Epithelial cell of umbilical artery (primary cell): ENCODE data around the gene KLHL9. TPM values are rescaled to one million over a fixed set of nuclear protein-coding genes. Genes with fewer than 3 reads are reported as not detected.

ENCODE experiments used
- total RNA-seq: library from RNA; depleted of rRNA; stranded (reverse); fragments of >200 nt; gene quantifications from 2 replicates; pipeline ENCODE4 v1.2.3, GENCODE V29; 2014

KLHL9 gene, protein sequence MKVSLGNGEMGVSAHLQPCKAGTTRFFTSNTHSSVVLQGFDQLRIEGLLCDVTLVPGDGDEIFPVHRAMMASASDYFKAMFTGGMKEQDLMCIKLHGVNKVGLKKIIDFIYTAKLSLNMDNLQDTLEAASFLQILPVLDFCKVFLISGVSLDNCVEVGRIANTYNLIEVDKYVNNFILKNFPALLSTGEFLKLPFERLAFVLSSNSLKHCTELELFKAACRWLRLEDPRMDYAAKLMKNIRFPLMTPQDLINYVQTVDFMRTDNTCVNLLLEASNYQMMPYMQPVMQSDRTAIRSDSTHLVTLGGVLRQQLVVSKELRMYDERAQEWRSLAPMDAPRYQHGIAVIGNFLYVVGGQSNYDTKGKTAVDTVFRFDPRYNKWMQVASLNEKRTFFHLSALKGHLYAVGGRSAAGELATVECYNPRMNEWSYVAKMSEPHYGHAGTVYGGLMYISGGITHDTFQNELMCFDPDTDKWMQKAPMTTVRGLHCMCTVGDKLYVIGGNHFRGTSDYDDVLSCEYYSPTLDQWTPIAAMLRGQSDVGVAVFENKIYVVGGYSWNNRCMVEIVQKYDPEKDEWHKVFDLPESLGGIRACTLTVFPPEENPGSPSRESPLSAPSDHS
- total RNA-seq, result 37.7 and 38.8 TPM in 2 replicates

DNA sequence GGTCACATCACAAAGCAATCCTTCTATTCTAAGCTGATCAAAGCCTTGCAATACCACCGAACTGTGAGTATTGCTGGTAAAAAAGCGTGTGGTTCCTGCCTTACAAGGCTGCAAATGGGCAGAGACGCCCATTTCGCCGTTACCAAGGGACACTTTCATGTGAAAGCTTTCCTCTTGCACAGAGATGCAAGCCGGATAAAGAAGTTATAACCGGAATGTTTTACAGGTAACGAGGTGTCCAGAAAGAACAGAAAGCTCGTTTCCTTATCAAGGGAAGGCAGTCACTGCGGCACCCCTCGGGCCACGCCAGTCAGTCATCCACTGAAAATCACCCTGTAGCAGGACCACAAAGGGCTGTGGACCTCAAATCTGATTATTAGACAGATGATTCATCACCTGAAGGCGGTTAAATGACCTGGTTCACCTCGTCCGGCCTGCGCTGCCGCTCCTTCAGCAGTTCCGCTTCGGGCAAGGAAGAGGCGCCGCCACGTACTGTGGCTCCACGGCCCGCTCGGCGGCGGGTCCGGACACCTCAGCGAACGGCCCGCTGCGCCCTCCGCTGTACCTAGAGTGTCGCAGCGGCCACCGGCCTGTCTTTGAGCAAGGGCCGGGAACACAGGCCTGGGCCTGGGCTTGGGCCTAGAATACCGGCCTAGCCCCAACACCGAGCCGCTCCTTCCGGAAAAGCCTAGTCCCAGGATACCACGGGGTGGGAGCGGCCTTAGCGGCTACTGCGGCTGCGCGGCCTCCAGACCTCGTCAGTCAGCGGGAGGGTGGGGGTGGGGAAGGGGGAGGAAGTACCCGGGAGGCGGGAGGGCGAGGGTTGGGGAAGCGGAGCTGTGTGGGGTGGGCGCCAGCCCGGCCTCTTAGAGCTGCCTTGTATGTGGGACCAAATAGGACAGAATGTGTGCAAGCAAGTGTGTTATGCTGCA lies at the start of gene KLHL9:
TSS of gene KLHL9 (minus strand) at position 704 of the 932 bp plus-strand sequence. CDS start at position 159, 545 bp downstream.

GRCh38 chr9:21367957-21368356 lies 32.8 kb upstream of the KLHL9 start, which contains the start of gene IFNA13:
TSS of gene IFNA13 (minus strand) at chr9:21368057. CDS start at chr9:21368010, 47 bp downstream.

DNA sequence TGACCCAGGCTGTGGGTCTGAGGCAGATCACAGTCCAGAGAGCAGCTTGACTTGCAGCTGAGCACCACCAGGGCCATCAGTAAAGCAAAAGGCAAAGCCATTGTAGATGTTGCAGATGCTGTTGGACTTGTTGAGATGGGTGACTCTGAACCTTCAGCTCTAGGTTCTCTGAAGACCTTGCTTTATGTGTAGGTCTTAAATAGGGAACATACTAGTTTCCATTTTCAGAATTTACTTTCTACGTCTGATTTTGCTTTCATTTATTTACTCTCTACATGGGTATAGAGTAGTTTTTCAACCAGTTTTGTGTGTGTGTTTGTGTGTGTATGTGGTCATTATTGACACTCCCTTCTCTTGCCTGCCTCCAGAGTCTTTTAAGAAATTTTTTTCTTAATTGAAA lies 15.6 kb upstream of the KLHL9 start, which contains the start of gene IFNA6:
TSS of gene IFNA6 (minus strand) at position 101 of the 400 bp plus-strand sequence. CDS start at position 101, 0 bp downstream.

GRCh38 chr9:21305213-21305612 lies 30.0 kb downstream of the KLHL9 start, which contains the start of gene IFNA5:
TSS of gene IFNA5 (minus strand) at chr9:21305313. CDS start at chr9:21305256, 57 bp downstream.

Other genes starting within 250 kb of the KLHL9 start
- gene IFNW1, start 193.6 kb downstream of the KLHL9 start, total RNA-seq, result not detected in 2 replicates
- not detected in 2 replicates for gene IFNA21, start 168.7 kb downstream of the KLHL9 start, total RNA-seq
- gene IFNA4, start 147.8 kb downstream of the KLHL9 start, total RNA-seq, result not detected in 2 replicates
- gene IFNA7, start 133.2 kb downstream of the KLHL9 start, total RNA-seq, result not detected in 2 replicates
- not detected in 2 replicates for gene IFNA10, start 128.3 kb downstream of the KLHL9 start, total RNA-seq
- gene IFNA16, start 118.1 kb downstream of the KLHL9 start, total RNA-seq, result not detected in 2 replicates
- gene IFNA17, start 107.2 kb downstream of the KLHL9 start, total RNA-seq, result not detected in 2 replicates
- gene IFNA14, start 95.4 kb downstream of the KLHL9 start, total RNA-seq, result not detected in 2 replicates
- under 0.01 TPM in 1 of 2 replicates, not detected in the other for gene IFNA5, start 30.1 kb downstream of the KLHL9 start, total RNA-seq
- gene IFNA6, start 15.5 kb upstream of the KLHL9 start, total RNA-seq, result not detected in 2 replicates
- gene IFNA13, start 32.7 kb upstream of the KLHL9 start, total RNA-seq, result not detected in 2 replicates
- gene IFNA2, start 50.0 kb upstream of the KLHL9 start, total RNA-seq, result not detected in 2 replicates
- gene IFNA8, start 73.7 kb upstream of the KLHL9 start, total RNA-seq, result not detected in 2 replicates
- not detected in 2 replicates for gene IFNA1, start 105.0 kb upstream of the KLHL9 start, total RNA-seq
- gene IFNE, start 146.9 kb upstream of the KLHL9 start, total RNA-seq, result 0.32 and 3.6 TPM in 2 replicates